CD4-positive, alpha-beta T cell treated with Interferon alpha-2 for 1 hour (primary cell): Measurements from ENCODE around the gene RIC8B.

Experiments
- DNase-seq, 2 donors: peaks; one replicate each; pipeline ENCODE4 v3.0.0-alpha.2; 2020 to 2022

The RIC8B gene

DNA sequence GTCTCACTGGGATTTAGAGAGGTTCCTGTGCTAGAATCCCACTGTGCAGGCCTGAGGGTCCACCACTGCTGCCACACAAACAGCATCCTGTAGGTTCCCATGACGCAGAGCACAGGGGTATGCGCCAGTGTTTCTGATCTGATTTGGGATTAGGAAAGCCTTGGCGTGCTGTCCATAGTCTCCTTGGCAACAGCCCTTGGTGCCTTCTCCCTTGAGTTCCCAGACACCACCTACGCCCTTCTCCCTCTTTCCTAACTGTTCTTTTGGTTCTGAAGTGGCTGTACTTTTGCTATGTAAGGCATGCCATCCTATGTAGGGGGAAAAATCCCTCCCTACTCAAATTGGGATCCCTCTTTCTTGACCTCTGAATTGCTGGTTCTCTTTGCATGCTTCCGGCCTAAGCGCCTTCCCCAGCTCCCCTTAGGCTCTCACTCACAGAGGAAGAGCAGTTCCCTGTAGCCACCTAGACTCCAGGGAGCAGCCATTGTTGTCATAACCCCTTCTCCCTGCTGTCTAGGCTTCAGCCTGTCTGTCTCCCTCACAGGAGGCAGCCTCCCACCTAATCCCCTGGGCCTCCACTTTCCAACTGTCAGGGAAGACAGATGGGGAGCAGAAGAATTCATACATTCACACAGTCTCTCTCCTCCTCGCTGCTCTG, 14.8 kb upstream of the RIC8B start:
- DNase-seq = no peak

DNA sequence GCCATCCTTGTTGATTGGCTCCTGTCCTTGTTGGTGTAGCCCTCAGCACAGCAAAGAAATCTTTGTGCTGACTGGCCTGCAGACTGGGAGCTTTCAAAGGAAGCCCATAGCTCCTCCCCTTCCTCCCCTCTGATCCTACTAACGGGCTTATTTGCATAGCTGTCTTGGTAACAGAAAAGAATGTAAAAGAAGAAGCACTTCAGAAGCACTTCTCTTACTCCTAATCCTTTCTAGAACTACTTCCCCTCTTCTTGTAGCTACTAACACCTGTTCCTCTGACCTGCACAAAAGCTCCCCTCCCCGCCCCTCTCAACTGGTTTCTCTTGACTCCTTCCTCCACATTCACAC, 14.3 kb upstream of the RIC8B start:
- peak; percentile 40 to 64 for DNase-seq

DNA sequence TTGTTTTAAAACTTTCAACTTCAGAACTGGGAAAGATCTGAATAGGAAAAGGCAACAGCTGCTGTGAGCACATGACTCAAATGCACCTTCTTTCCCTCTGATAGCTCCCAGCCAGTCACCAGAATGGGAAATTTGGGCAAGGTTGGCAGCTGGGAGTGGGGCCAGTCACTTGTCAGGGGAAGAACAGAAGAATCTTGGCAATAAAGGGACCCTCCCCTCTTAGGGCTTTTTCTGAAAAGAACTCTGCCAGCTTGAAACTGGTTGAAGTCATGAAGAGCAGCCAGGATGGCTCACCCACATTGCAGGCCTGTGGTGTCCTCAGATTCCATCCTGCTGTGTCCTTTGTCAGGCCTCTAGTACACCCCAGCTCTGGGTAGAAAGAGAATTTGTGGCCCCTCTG, 10.3 kb upstream of the RIC8B start:
- DNase-seq = no peak

DNA sequence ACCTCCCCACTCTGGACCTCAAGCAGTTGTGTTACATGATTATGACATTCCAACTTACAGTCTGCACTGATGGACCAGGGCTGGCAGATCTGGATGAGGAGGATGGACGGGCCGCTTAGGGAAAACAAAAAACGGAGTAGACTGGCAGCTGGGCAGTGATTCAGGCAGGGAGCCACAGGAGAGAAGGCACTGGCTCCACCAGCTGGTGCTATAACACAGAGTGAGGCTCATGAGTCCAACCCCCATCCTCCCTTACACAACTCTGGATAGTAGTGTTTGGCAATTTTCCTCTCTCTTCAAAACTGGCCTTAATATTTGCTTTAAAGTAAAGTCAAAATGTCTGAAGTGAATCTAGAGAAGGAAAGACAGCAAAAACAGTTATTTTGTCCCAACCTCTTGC, 9.7 kb upstream of the RIC8B start:
- DNase-seq = no peak

DNA sequence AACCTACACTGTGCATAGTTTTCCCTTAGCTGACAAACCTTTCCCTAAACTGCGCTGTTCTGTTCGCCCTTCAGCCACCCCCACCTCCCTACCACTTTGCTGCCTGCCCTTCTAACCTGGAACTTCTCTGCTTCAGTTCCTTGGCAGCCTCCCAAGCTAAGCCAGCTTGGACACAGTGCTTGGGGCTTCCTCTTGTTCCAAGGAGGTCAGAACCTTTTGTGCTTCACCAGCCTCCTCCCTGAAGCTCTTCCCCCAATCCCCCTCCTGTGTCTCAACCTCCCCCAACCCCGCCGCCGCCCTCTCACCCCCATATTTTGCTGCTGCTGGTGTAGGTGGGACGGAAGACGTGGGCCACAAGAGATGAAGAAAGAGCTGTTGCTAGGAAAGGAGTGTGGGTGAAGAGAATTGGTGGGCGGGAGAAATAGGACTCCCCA, 8.1 kb upstream of the RIC8B start:
- DNase-seq = no peak

DNA sequence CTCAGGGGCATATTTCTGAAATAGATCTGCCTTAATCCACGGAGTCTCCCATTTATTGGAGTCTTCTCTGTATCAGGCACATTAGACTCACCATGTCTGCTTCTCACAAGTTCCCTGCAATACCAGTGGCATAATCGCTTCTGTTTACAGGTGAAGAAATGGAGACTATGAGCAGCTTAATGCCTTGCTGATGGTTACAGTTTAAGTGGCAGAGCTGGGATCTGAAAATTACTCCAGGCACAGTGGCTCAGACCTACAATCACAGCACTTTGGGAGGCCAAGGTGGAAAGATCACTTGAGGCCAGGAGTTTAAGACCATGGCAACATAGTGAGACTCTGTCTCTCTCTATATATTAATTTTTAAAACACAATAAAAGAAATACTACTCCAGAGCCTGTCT, 7.3 kb upstream of the RIC8B start:
- no peak for DNase-seq

DNA sequence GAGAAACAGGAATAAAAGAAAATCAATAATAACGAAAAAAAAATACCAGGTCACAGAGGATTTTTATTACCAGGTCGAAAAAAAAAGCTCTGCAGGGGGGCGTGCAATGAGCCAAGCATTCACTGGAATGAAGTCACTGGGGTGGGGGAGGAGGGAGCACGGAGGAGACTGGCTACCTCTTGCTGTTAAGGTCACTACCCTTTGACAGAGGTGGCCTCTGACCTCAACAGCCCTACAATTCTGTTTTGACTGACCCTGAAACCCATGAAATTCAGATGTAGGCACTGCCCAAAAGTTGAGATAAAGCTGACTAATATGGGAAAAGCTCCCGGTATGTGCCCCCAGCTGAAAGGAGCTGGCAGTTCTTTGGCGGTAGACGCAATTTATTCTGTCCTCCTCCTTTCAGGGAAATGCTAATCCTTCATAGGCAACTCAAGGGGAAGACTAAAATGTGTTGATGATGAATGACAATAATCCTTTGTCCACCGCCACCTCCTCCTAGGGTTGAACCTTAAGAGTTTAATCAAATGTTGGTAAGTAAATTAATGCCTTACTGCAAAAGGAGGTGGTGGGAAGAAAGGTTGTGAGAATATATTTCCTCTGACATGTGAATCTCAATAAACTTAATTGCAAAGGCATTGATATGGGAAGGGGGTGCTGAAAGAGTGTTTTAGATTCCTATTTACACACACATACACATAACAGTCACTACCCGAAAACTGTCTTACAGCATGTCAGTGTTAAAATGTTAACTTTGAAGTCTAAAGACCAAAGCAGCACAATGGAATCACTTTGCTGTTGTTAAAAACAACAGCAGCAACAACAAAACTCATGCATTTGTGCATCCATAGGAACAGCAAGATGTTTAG, 6.3 kb upstream of the RIC8B start:
- no peak for DNase-seq

DNA sequence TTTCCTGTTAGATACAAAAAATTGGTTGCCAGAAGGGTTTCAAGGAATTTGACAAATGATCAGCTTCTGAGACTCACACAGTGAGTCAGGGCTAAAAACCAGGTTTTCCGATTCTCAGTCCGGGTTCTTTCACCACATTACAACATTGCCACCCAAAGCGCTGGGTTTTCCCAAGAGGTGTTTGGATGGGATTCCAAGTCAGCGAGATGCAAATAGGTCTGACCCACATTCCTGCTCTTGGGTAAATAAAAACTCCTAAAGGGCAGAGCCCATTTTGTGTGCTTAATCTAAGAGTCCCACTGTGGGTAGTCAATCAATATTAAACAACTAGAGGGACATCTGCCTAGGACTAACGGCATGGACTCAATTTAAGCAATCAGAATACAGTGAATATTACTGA, 5.4 kb upstream of the RIC8B start:
- no peak for DNase-seq

DNA sequence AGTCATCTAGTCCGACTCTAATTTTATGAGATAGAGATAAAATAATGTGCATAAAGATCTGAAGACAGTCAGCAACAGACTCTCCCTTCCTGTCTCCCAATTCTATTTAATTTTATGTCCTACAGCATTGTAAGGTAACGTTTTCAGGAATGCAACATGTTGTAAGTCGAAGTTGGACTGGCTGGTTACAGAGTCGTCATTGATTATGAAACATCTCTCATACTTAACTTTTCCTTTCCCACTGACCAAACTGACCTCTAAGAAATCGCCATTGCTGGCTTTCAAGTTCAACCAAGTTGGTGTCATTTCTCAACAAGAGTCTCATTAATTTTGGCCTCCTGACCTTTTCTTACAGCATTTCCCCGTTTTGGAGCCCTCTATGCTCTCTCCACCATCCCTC, 4.9 kb upstream of the RIC8B start:
- DNase-seq = no peak

DNA sequence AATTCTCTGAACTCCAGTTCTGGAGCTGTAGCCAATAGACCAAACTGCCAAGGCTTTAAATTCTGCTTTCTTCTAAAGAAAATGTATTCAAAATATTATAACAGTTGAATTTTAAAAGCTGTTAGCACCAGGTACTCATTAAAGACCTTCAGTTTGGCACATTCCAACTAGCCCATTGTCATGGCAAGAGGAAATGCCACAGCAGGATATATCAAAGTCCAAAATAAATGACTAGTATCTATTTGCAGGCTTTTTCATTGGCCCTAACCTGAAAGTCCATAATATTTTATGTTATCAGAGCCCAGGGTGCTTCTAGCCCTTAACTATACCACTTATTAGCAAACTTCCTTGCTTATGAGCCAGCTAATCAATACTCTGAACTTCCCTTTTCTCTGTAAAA, 3.1 kb upstream of the RIC8B start:
- DNase-seq = no peak

DNA sequence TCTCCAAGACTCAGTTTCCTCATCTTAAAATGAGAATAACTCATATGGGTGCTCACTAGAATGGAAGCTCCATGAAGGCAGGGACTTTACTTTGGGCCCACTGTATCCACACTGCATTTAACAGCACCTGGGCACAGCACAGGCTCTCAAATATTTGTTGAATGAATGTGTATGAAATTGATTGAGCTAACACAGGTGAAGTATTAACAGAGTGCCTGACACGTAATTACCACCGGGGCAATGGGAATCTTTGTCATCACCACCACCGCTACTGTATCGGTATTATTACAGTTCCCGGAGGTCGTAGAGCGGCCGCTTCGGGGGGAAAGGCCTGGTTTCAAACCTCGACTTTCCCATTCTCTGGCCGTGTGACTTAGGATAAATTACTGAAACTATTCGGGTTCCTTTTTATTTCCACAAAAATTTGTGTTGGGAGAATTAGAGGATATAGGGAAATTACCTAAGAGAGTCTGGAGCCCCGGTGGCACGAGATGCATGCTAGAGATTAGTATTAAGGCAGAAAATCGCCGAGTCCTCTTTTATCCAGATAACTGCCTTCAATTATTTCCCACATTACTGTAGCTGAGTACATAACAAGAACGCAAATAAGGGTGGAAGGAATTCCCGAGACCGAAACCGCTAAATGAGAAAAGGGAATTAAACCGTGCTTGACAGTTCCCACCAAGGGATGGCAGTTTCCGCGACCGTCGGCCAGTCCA, 1.0 kb upstream of the RIC8B start:
- peak in 1 of 2 donors; percentile 11 for DNase-seq

DNA sequence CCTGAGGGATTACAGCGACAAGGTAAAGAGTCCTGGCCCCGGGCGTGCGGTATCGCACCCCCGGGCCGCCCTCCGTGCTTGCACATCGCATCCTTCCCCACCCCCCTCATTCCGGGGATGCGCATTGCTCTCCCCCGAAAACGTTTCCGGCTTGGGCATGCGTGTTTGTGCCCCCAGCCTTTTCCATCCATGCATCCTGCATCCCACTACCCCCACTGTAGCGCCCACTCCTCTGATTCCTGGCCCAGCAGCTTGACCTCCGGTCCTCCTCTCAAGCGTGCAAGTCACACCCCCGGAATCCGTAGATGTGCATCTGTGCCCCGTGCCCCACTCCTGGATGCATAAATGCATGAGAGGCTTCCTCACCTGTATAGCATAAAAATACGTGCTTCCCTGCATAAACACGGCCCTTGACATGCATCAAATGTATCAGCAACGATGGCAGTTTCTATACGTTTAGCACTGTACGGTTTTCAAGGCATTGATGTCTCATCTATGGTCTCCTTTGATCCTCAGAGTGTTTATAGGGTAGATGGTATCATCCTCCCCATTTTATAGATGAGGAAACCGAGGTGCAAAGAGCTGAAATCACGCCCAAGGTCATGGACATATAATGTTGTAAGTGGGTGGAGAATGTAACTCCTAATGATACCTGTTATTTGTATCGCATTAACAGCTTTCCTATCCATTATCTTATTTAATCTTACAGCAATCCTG, 484 bp downstream of the RIC8B start:
- no peak for DNase-seq

DNA sequence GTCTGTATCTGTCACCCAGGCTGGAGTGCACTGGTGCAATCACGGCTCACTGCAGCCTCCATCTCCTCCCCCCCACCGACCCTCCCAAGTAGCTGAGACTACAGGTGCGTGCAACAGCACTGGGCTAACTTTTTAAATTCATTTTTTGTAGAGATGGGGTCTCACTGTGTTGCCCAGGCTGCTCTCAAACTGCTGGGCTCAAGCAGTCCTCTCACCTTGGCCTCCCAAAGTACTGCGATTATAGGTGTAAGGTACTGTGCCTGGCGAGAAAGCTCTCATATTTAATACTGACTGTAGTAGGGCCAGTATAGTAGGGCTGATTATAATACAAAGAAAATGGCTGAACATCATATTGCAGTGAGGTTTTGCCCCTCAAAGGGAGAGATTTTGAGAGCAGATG, 2.4 kb downstream of the RIC8B start:
- no peak for DNase-seq

DNA sequence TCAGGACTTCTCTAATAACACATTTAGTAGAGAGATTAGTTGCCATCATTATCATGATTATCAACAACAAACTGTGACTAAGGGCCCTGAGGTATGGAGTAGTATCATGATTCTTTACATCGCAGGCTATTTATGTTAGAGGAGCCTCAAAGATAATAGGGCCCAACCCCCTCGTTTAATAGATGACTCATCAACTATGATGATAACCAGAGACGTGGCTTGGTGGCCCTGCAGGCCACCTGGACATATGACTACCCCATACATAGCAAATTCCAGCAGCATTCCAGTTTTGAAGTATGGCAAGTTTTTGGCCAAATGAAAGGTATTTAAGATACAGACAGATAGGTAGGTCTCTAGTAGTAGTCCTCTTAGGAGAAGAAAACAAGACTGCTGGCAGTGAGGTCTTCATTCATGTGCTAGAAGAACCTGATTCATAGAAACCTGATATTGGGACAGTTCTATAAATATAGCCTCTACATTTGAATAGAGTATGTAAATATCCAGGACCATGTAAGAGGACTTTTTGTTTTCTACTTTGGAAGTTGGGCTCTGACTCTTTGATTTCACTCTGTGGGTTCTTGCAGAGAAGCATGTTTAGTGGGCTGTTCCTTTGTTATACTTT, 5.6 kb downstream of the RIC8B start:
- no peak for DNase-seq

DNA sequence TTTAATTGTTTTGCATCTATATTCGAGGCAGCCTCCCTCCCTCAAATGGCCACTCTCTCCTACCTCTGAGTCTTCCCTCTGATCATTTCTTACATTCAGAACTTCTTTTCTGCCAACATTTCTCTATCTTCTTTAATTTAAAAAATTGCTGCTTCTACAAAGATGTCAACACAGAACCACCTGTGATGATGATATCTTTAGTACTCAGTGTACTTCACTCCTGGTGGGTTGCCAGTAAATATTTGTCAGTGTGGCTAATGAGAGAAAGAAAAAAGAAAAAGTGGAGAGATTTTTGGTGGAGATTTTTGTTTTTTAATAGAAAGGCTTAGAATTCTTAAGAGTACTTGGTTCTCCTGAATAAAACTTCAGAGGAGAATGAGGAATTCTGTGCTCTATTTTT, 8.1 kb downstream of the RIC8B start:
- no peak for DNase-seq

DNA sequence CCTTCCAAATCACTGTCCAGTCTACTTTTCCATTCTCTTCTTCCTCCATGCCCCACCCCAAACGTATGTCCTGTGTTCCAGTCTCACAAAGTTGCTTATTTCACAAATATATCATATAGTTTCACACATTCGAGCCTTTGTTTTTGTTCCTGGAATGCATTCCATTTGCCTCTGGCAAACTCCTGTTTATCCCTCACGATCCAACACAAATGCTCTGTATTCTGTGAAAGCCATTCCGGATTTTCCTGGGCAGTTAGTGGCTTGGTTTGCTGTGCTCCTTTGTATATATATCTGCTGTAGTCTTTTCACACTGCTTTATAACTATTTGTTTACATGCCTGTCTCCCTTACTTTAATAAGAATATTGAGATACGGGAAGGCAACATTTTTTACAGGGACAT, 9.0 kb downstream of the RIC8B start:
- DNase-seq = no peak

DNA sequence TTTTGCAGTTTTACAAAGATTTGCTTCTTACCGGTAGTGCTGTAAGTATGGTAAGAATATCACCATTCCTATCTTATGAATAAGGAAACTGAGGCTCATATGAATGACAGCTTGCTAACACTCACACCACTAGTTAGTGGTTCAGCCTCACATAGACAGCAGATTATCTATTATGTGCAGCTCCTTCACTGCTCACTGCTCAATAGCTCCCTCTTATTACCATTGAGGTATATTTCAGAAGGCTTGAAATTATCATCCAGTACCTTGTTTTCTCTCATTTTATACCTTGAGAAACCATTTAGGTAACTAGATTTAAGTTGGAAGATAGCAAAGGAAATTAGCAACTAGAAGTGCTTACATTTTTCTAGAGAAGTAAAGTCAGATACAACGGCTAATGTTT, 15.5 kb downstream of the RIC8B start:
- DNase-seq = peak in 1 of 2 donors; percentile 6

DNA sequence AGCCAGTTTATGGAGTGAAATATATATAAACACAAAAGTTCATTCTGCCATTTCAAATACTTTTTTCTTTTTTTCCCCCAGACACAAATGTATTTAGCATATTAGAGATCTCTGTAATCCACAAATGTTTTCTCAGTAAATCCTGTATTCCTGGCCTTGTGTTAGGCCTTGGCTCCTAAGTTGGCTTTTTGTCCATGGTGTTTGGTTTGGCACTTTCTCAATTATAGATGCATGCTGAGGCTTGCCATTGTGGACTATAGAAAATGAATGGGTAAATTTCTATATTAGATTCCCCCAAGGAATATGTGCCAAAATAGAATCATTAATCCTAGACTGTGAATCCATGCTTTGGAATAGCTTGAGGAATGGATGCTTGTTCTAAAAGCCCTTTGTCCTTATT, 17.0 kb downstream of the RIC8B start:
- DNase-seq = no peak

DNA sequence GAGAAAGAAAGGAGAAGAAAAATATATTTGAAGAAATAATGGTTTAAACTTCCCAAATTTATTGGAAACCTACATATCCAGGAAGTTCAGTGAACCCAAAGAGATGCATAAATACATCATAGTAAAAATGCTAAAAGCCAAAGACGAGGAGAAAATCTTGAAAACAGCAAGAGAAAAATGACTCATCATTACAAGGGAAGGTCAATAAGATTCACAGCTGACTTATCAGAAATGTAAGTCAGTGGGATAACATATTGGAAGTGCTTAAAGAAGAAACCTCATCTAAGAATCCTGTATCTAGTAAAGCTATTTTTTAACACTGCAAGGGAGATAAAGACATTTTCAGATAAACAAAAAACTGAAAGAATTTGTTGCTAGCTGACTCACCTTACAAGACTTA, 19.9 kb downstream of the RIC8B start:
- no peak for DNase-seq

DNA sequence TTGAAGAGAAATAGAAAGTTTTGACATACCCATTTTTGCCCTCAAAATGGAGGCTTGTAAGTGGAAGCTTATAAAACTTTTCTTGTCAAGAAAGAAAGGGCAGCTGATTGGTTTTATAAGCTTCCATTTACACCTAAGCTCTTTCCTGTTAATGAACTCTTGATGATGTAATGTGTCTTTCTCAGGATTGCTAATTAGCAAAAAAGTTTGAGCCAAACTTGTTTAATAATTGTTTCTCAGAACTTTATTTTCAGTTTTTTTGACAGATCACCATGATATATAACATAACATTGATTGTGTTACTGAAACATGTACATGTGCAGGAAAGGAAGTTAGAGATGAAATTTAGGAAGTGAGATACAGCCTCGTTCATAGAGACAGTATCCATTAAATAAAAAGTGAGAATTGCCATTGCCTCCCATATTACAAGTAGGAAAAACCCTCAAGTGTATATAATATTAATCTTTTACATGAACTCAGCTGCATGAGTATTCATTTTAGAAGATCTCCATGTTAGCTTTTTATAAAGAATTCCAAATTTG, 26.8 kb downstream of the RIC8B start:
- DNase-seq = no peak

DNA sequence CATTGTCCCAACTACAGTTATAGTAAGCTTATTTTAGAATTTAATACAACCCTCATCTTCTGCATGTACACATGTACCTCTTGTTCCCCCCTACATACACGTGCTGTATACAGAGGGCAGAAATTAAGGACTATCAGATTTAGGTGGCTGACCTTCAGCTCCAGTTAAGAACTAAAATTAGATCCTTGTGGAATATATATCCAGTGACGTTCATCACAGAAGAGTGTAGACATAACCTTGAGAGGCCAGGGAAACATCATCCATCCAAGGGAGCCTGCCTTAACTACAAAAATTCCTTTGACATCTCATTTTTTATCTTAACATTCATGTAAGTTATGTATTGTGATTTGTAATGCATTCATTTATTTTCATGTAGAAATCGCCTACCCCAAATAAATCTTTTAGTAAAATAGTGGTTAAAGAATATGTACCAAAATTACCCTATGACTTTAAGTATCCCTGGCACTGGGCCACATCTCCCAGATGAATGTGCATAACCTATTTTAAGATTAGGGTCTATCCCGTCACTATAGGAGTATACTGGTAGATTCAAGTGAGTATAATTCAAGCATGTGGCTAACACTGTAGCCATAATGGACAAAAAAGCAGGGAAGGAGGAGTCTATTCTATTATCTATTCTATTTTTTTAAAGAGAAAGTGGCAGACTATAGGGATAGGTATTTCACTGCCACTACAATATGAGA, 27.5 kb downstream of the RIC8B start:
- DNase-seq = no peak

DNA sequence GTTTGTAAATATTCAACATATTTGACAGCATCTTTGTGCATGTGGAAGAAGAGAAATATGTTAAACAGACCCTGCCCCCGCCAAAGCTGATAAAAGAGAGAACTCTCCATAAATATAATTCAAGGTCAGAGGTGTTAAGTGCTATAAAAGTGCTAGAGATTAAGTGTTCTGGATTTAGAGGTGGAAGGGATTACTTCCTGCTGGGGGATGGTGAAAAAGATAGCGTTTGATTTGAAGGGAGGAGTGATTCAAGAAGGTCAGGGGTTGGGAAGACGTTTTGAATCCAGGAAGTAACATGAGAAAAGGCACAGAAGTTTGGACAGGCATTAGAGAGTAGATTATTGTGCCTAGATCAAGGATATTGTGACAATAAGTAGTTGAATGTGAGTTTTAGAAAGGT, 30.2 kb downstream of the RIC8B start:
- DNase-seq = no peak
